GM21360 (cell line): ENCODE measurements around the gene SHISA9.
"Not testable (repeated sequence)": the region's sequence is repeated elsewhere in the genome, so short reads cannot be mapped to it uniquely, and the experiment has no call there.

Experiments used
- ATAC-seq: cut with Tn5 transposase; IDR thresholded peaks from one replicate; pipeline ENCODE4 v1.9.1; 2021; ENCODE audit warnings: mild to moderate bottlenecking, moderate library complexity; ENCODE audit not compliant: unreplicated experiment

Gene SHISA9

GRCh38 chr16:12899529-12900143 lies 1.8 kb upstream of the SHISA9 start:
- no peak for ATAC-seq

DNA sequence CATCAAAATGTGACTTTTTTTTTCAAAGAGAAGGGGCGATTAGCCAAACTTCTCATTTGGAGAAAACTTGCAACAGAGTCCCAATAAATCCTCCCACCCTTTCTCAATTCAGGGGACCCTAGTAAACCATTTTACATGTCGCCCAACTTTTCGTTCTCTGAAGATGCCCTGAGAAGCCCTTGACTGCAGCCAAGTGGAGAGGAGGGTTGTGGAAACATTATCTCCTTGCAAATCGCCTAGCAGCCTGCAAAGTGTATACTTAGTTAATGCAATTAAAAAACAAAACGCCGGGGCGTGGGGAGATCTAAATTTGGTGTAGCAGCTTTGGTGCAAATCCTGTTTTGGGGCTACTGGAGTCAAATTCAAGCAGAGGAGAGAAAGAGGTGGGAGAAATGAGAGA lies 1.2 kb upstream of the SHISA9 start:
- ATAC-seq = no peak

DNA sequence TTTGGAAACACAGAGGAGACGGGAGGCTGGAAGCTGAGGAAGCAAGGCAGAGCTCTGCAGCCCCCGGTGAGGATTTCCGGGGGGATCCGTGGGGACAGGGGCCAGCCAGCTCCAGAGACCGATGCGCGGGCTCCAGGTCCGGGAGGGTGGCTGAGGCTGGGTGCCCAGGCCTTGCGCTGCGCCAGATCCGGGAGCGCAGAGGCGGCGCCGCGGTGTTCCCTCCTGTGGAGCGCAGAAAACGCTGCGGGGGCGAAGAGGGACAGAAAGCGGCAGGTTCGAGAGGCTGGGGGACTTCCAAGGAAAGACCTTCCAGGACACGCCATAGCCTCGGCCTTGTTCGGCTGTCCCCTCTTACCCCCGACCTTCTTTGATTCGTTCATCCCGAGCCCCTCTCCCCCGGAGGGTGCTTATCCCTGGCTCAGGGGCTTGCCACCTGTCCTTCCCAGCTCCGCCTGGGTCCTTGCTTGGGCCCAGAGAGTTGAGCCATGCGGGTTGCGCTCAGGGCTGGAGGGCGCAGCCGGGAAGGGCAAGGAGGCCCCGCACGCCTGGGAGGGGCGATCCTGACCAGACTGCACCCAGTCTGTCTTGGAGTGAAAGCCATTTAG lies 697 bp upstream of the SHISA9 start:
- ATAC-seq = no peak

DNA sequence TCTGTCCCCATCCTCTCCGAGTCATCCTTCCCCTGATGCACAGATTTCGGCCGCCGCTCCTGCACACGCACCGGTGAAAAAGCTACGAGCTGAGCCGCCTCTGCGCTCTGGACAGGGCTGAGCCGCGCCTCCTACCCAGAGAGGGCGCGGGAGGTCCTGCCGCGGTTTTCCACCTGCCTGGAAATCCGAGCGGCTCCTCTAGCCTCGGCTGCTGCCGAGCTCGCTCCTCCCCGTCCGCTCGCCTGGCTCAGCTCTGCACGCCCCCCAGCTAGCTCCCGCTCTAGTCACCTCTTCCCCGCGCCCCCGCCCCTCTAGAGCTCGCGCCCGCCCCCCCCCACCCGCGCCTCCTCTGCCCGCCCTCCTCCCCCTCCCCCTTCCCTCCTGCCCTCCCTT lies 198 bp upstream of the SHISA9 start:
- ATAC-seq = no peak

- no peak for ATAC-seq
Observed at GRCh38 chr16:12902511-12903372, 1.3 kb downstream of the SHISA9 start.

- no peak for ATAC-seq
Observed at GRCh38 chr16:12903407-12904328, 2.3 kb downstream of the SHISA9 start.

- no peak for ATAC-seq
Observed at GRCh38 chr16:12904329-12904671, 2.9 kb downstream of the SHISA9 start.

DNA sequence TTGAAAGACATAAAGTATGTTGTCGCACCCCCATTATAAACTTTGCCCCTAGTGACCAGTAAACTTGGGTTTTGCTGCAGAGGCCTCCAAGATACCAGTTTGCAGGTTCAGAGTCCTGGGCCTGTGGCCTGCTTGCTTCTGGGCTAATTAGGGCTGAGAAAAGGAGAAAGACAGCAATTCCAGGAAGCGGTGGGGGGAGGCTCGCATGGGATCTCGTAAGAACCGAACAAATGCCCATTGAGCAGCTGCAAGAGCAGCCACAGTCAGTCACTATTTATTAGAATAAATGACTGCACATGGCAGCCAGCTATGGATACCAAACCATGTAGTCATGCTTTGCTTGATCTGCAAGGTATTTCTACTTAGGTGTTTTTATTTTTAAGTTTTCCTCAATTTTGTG lies 4.9 kb downstream of the SHISA9 start:
- no peak for ATAC-seq

DNA sequence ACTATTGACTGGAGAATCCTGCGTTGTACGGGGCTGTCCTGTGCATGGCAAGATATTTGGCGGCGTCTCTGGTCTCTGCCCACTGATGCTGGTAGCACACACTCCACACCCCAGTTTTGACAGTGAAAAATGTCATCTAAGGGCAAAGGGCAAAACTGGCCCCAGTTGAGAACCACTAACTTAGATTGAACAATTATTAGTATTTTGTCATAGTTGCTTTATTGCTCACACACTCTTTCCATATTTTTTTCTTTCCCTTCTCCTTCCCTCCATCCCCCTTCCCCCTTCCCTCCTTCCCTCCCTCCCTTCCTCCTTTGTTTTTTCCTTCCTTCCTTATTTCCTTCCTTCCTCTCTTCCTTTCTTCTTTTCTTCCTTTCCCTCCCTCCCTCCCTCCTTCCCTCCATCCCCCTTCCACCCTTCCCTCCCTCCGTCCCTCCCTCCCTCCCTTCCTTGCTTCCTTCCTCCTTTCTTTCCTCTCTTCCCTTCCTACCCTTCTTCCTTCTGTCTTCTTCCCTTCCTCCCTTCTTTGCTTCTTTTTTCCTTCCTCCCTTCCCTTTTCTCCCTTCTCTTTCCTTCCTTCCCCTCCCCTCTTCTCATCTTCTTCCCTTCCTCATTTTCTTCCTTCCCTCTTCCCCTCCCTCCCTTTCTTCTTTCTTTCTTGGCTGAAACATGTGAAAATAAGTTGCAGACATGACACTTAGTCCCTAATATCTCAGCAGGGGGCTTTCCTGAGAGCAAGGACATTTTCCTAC lies 5.5 kb downstream of the SHISA9 start:
- no peak for ATAC-seq

DNA sequence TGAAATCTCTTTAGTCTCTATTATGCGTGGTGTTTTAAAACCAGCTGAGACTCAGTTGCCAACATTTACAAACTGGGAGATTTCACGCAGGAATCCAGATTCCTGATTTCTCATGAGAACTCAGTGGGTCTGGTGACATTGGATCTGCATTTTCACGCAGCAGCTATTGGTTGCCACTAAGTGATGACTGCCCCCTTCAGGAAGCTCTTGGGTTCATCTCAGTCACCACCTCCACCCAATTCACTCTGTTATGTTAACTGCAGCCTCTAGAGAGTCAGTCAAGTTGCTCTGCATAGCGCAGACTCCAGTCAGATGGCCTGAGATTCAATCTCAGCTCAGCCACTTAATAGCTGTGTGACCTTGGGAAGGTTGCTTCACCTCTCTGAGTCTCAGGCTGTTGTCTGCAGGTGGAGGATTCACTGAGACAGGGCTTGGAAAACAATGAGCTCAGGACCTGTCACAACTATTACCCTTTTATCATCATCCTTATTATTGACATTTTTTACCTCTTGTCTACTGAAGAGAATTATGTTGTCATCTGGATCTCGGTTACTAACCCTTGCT lies 6.4 kb downstream of the SHISA9 start:
- no peak for ATAC-seq

DNA sequence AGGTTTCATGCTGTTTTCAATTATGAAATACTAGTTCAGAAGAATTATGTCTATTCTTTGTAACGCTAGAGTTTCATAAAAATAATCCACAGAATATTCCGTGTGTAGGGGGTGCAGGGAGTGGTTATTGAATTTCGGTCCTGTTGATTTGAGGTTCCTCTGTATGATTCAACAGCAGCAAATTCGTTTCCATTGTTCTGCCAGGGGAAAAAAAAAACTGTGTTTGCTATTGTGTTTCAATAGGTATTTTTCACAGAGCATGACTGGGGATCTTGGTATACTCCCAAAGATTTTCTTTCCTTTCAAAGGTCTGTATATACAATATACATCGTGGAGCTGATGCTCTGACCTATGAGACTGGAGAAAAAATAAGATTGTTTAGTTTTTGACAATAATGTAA lies 15.8 kb downstream of the SHISA9 start:
- no peak for ATAC-seq

DNA sequence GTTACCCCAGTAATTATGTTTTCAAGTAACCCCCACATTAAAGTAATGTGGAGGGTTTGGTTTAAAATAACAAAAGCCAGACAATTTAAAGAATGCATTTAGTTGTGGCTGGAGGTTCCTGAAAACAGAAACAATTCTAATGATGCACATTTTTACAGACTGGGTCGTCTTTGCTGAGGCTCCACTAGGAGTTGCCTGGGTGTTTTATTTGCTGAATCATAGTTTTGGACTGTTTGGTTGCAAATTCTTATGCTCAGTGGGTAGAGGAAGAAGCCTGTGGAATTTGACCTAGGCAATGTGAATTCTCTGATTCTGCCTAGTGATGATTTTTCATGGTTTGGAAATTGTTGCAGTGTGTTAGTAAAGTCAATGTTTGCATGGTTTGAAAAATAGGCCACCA lies 16.3 kb downstream of the SHISA9 start:
- no peak for ATAC-seq

DNA sequence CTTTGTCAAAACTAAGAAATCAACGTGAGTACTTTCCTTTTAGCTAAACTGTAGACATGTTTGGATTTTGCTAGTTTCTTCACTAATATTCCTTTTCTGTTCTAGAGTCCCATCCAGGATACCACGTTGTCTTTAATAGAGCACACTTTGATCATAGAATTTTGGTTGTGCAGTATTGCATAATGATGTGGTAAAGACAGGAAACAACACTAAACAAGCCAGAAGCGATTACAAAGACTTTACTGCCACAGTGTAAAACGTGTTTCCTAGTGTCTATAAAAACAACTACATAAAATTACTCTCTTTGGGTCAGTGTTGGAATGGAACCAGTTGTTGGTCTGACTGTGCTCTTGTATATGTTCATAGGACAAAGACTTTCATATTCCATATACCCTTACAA lies 19.3 kb downstream of the SHISA9 start:
- no peak for ATAC-seq

GRCh38 chr16:12923640-12924039 lies 22.2 kb downstream of the SHISA9 start:
- not testable (repeated sequence) for ATAC-seq

GRCh38 chr16:12925026-12925800 lies 23.8 kb downstream of the SHISA9 start:
- no peak for ATAC-seq

GRCh38 chr16:12927591-12927990 lies 26.2 kb downstream of the SHISA9 start:
- no peak for ATAC-seq

DNA sequence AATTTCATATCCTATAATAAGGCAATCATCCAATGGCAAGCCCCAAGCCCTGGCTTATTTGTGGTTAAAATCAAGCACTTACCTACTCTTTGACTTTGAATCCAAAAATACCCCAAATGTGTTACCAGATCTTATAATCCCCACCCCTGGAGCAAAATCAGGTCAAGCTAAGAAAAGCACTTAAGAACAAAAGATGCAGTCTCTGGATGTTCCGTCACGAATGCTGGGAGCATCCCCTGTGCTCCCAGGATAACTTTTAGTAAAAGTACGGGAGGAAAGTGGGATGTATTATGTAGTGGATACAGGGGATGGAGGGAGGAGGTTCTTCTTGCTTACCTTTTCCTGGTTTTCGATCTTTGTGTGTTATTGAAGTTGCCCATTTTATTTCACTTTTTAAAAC lies 29.5 kb downstream of the SHISA9 start:
- ATAC-seq = no peak

- ATAC-seq = no peak
Observed at GRCh38 chr16:12936391-12936790, 35.0 kb downstream of the SHISA9 start.

GRCh38 chr16:12941896-12942295 lies 40.5 kb downstream of the SHISA9 start:
- no peak for ATAC-seq
